ENCODE measurements around the gene PGM1.

Gene PGM1

DNA sequence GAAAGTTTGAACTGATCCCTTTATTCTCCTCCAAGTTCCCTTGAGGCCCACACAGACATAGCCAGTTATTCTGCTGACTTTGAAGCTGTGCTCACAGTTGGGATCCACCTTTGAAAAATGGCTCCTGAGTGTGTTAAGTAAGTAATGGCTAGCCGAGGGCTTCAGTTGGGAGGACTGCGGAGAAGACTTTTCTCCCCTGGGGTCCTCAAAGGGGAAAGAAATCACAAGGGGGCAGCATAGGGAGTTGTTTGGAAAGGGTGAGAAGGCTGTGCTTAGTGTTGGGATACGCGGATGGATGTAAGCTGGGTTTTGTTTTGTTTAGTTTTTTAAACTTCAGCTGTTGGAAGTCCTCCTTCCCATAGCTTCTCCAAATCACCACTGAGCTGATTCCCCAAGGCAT, 8.3 kb downstream of the PGM1 start:
- no peak for DNase-seq

DNA sequence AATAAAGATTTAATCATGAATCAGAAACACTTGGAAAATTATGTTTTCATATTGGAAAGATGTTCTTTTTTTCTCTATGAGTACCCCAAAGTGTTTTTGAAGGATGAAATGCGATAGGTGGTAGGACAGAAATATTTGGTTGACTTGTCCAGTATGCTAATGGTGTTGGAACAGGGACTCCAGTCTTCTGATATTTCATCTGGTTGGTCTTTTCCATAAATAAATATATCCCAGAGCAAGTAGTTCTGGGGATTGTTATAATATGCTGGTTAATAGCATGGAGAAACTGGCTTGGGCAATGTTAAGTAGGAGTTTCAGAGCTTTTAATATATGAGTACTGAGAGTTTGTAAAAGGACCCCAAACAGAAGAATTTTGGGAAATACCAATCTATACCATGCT, 8.7 kb downstream of the PGM1 start:
- no peak for DNase-seq

DNA sequence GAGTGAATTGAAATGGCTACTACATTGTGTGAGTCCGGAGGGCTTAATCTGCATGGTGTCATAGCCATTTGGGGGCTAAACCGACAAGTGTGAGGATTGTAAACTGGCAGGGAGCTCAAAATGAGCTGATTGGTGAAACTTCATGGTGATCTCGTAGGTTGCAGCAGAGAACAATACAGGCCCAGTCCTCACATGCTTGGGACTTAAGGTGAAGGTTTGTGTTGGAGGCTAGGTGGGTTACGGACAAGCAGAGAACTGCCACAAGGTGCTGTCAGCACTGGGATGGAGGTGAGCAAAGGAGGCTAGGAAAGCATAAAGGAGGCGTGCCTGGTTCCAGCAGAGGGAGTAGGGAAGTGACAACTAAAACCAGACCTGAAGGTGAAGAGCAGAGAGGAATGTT, 9.4 kb downstream of the PGM1 start:
- no peak for DNase-seq

- DNase-seq: no peak
These were observed 10.6 kb downstream of the PGM1 start for GRCh38 chr1:63603810-63604209.

DNA sequence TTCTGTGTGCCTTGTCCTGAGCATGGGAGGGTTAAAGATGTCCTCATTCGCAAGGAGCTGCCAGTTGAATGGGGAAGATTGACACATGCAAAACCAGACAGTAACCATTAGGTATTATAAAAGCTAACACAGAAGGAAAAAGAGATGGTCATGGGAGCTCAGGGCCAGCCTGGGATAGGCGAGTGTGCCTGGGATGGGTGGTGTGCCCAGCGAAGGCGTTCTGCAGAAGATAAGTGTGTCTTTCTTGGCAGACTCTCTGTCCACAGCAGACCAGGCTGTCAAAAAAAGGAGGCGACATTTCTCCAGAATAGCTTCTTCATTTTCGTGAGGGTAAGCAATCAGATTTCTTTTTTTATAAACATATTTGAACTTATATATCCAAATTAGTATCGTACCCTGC, 14.1 kb downstream of the PGM1 start:
- DNase-seq: no peak

- no peak for DNase-seq
These were observed 18.0 kb downstream of the PGM1 start for GRCh38 chr1:63611231-63611630.

- DNase-seq: no peak
These were observed 19.4 kb downstream of the PGM1 start for GRCh38 chr1:63612564-63612963.

DNA sequence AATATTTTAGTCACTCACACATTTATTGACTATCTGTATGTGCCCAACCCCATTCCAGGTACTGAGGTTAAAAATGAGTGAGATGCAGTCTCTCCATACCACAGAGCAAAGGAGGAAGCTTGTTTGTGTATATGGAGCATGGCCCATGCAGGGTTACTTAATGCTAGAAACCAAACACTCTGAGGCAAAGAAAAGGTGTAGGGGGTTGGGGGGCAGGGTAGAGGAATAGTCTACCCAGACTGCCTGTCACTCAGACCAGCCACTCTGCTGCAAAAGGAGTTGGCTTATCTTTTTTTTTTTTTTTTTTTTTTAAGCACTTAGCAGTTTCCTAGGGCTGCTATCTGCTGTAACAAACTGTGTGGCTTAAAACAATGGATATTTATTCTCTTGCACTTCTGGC, 19.8 kb downstream of the PGM1 start:
- no peak for DNase-seq

- peak in 4 of 5 experiments; percentile 22 to 59 (median 28) for DNase-seq
These were observed 22.7 kb downstream of the PGM1 start for GRCh38 chr1:63615768-63616420.

GRCh38 chr1:63617450-63617849, 24.2 kb downstream of the PGM1 start:
- DNase-seq: no peak

- DNase-seq: peak in 1 of 5 experiments; percentile 32
These were observed 24.8 kb downstream of the PGM1 start for GRCh38 chr1:63618011-63618410.

DNA sequence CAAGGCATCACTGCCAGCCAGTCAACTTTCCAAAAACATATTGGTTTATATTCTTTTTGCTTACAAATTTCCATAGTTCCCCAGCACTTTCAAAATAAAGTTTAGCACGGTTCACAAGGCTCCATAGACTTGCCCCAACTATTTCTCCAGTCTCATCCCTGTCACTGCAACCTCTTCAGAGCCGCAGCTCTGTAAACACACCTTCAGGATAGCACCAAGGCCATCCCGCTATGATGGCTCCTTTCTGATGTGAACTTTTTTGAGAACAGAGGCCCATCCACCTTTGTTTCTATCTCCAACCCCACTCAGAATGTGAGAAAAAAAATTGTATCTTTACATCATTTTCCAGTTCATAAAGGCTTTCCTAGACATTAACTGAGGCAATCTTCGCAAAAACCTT, 26.3 kb downstream of the PGM1 start:
- no peak for DNase-seq

DNA sequence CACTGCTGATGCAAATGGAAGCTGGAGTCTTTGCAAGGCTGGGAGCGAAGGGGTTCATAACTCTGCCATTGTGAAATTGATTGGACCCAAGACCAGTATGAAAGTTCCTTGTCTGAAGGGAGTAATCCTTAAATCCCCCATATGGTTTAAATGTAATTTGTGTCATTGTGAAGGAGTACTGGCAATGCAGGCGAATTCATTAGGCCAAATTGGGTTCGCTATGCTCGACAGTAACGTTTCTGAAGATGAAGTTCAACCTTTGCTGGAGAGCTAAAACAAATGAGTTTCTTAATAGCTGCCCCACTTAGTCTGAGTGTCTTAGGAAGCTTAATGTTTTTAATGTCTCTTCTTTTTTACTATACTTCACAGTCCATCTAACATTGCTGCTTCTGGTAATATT, 27.5 kb downstream of the PGM1 start:
- no peak for DNase-seq

DNA sequence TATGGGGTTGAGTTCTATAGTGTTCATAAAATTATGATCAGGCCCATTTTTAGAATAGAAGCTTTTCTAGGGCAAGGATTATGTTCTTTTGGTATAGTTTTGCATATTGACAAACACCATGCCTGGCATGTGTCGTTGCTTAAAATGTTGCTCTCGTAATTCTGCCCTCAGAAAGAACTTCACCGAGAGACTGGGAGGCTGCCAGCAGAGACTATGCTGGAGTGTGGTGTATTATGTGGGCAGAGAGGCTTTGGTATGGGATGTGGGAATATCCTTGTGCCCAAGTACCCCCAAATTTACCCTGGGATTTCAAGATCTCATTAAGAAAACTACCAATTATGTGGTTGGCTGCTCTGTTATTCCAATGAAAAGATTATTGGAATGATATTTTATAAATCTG, 27.9 kb downstream of the PGM1 start:
- no peak for DNase-seq

DNA sequence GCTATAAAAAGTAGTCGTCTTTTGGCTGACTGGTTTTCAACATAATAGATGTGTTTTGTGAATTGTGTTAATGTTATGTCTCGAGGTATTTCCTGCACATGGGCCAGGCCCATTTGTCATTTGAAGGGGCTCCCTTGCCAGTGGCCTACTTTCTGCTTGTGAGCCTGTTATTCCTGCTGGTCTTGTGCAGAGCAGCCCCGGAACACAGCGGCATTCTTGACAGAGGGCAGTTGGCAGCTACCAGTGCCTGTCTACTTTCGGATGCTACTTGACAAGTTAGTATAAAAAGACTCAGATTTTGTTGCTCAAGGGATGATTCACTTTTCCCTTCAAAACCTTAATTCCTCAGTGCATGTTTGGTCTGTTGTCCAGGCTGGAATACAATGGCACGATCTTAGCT, 28.5 kb downstream of the PGM1 start:
- no peak for DNase-seq

DNA sequence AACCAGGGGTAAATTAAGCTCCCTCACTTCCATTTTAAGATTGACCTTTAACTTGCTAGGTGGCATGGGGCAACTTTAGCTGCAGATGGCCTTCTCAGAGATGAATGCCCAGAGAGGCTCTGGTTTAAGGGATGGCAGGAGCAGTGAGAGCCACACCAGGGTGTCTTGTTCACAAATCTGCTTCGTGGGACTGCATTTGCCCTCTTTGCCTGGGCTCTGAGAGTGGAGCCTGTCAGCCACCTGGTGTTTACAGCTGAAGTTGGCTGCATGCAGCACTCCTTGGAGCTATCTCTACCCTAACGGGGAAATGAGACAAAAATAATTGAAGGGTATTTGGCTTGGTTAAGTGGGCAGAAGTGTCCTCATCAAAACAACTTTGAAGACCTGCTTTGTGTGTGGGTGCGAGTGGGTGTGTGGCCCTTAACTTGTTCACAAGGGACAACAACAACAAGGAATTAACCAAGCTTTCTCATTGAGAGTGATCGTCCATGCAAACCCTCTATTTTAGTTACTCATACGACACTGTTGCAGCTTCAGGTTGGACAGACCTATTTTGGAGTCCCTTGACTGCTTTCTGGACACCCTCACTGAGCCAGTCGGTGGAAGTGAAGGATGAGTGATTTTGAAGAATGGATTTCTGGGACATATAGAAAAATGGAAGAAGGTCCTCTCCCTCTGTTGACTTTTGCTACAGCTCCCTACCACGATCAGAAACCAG, 29.8 kb downstream of the PGM1 start:
- DNase-seq: no peak

DNA sequence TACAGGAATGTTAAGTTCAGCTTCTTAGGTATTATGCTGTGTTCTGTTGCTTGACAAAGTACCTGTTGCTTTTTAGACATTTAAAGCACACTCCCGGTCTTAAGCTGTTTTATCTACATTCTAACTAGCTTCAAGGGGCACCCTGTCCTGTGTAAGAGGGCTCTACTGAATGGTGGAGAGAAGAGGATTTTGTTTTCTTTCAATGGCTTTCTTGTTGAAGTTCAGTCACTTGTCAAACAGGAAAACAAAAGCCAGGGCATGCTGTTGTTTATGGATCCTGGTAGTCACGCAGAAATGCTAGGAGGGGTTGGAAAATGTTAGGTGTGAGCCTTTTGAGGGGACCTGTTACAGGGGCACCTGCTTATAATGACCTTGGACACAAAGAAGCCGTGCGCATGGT, 30.7 kb downstream of the PGM1 start:
- no peak for DNase-seq

DNA sequence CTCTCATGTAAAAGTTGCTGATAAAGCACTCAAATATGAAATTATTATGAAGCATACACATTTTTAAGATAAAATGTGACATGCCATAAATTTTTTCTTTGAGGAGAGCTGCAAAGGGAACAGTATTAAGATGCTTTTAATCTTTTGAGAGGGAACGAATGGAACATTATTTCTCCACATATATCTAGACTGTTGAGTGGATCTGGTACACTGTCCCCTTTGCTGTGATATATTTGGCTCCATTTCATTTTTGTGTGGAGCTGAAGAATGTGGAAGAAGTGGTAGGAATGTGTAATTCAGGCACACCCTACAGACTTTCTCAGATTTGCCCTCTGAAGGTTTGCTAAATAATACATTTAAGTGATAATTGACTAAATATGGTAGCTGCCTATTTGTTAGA, 31.7 kb downstream of the PGM1 start:
- no peak for DNase-seq

DNA sequence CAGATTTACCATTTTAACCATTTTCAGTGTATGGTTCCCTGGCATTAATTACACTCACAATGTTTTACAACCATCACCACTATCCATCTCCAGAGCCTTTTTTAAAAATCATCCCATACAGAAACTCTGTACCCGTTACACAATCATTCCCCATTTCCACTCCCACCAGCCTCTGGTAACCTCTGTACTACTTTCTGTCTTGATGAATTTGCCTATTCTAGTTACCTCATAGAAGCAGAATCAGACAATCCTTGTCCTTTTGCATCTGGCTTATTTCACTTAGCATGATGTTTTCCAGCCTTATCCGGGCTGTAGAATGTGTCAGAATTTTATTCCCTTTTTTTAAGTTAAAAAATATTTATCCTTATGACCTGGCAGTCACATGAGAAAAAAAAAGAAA, 33.0 kb downstream of the PGM1 start:
- DNase-seq: no peak

- no peak for DNase-seq
These were observed 35.4 kb downstream of the PGM1 start for GRCh38 chr1:63628607-63629006.

DNA sequence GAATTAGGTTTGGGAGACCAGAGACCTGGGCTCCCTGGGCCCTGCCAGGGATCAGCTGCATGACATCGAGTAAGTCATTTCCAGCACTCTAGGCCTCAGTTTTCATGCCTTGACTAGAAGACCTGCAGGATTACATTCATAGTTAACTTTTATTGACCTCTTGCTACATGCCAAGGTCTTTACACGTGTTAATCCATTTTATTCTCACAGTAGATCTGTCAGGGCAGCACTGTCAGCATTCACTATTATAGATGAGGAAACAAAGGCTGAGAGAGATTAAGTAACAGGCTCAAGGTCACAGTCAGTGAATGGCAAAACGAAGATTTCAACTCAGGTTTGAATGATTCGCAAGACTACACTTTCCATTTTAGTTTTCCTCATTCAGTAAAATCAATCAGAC, 37.0 kb downstream of the PGM1 start:
- no peak for DNase-seq

DNA sequence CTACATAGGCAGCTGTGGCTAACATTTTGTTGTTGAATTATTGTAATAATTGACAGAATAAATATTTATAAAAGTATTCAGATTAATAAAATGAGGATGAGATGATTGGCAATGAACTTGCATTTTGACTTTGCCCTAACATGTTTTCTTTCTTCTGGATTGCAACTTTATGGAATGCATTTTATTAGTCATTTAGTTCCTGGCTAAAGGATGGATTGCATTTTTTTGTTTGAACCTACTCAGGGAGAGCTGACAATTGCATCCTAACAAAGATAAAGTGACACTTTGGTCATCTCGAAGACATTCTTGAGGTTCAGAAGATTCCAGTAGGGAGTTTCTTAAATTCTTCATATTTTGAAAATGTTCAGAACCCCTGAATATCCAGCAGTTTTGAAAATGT, 37.5 kb downstream of the PGM1 start:
- no peak for DNase-seq

DNA sequence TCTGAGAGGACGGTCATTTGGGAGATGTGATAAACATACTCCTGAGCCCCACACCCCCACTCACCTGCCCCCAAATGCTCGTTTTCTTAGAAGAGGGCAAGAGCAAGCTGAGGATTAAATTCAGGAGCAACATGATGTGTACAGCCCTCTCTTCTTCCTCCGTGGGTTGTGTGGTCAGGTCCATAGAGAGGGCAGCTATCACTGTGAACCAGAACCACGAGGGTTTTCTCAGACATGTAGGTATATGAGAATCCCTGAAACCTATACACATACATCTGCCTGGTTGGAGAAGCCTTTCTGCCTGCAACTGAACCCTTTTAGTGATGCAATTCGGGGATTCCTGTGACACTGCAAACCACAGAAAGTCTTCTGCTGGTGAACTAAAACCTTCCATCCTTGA, 38.9 kb downstream of the PGM1 start:
- DNase-seq: peak in 1 of 5 experiments; percentile 19

DNA sequence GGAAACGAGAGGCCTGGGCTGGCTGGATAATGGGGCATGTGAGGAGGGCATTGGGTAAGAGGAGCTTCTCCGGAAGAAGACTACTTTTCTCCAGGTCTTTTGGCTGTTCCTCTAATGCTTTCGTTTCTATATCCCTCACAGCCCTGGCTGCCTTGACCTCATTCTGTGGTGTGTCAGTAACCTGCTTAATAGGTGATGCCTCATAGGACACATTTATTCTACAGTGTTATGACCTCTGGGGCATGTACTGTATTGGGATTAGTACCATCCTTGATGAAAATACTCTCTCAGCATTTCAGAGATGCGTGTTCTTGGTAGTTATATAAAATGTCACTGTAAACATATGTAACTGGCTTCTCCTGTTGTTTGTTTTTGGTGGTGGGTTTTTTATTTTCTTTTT, 40.1 kb downstream of the PGM1 start:
- no peak for DNase-seq

DNA sequence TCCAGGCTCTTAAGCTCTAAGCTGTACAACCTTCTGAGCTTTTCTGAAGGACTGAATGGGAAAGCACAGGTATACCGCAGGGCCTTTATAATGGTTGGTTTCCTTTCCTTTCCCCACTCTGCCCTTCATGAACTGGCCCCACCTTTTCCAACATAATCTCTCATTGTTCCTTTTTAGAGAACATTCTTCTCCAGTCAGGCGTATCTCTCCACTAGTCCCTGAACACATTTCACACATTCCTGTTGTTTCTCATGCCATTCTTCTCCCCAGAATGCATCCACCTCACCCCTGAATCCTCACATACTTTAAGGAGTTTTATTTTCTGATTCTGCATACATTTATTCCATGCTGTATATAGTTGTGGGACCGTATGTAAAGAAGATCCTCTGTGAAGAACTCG, 41.3 kb downstream of the PGM1 start:
- no peak for DNase-seq

Data from T-helper 2 cell (primary cell).